Measurements from ENCODE around the gene AFTPH.
A peak's percentile ranks its signal among the peaks of the same experiment; 100 is the strongest.

The AFTPH gene

GRCh38 chr2:64523666-64524603 is at the start of gene AFTPH:
Gene AFTPH (plus strand): TSS chr2:64524328. CDS start chr2:64551475, 27,147 bp downstream.
- peak; percentile 100 for DNase-seq (ENCODE audit: low spot score)
- FAIRE-seq: peak; percentile 98

GRCh38 chr2:64474636-64475035 is 49.5 kb upstream of the AFTPH start:
- FAIRE-seq (no peak), DNase-seq (ENCODE audit: low spot score) (no peak)

GRCh38 chr2:64477037-64477436 is 47.1 kb upstream of the AFTPH start:
- no peak for DNase-seq (ENCODE audit: low spot score)
- no peak for FAIRE-seq

- DNase-seq (ENCODE audit: low spot score): no peak
- no peak for FAIRE-seq
Measured at GRCh38 chr2:64477979-64478378, 46.1 kb upstream of the AFTPH start.

- no peak for FAIRE-seq
- no peak for DNase-seq (ENCODE audit: low spot score)
Measured at GRCh38 chr2:64478502-64479230, 45.5 kb upstream of the AFTPH start.

- no peak for FAIRE-seq
- DNase-seq (ENCODE audit: low spot score): no peak
Measured at GRCh38 chr2:64479259-64480117, 44.6 kb upstream of the AFTPH start.

GRCh38 chr2:64481665-64482064 is 42.5 kb upstream of the AFTPH start:
- DNase-seq (ENCODE audit: low spot score) (no peak), FAIRE-seq (no peak)

GRCh38 chr2:64482243-64482642 is 41.9 kb upstream of the AFTPH start:
- FAIRE-seq: no peak

GRCh38 chr2:64482765-64483504 is 41.2 kb upstream of the AFTPH start:
- peak; percentile 44 for DNase-seq (ENCODE audit: low spot score)
- no peak for FAIRE-seq

More at GRCh38 chr2:64482243-64482642, 41.9 kb upstream of the AFTPH start:
- no peak for DNase-seq (ENCODE audit: low spot score)

GRCh38 chr2:64485331-64485730 is 38.8 kb upstream of the AFTPH start:
- FAIRE-seq (no peak), DNase-seq (ENCODE audit: low spot score) (no peak)

- no peak for DNase-seq (ENCODE audit: low spot score)
- FAIRE-seq: no peak
Measured at GRCh38 chr2:64485961-64486360, 38.2 kb upstream of the AFTPH start.

GRCh38 chr2:64487256-64488049 is 36.7 kb upstream of the AFTPH start:
- DNase-seq (ENCODE audit: low spot score) (no peak), FAIRE-seq (no peak)

GRCh38 chr2:64488050-64488974 is 35.8 kb upstream of the AFTPH start:
- DNase-seq (ENCODE audit: low spot score) (peak; percentile 81), FAIRE-seq (no peak)

- FAIRE-seq (no peak), DNase-seq (ENCODE audit: low spot score) (no peak)
Measured at GRCh38 chr2:64489081-64489751, 34.9 kb upstream of the AFTPH start.

GRCh38 chr2:64491426-64491825 is 32.7 kb upstream of the AFTPH start:
- no peak for DNase-seq (ENCODE audit: low spot score)

GRCh38 chr2:64492272-64492671 is 31.9 kb upstream of the AFTPH start:
- DNase-seq (ENCODE audit: low spot score): no peak
- no peak for FAIRE-seq

More at GRCh38 chr2:64491426-64491825, 32.7 kb upstream of the AFTPH start:
- FAIRE-seq: no peak

- FAIRE-seq: no peak
- DNase-seq (ENCODE audit: low spot score): no peak
Measured at GRCh38 chr2:64492821-64493220, 31.3 kb upstream of the AFTPH start.

- DNase-seq (ENCODE audit: low spot score) (no peak), FAIRE-seq (no peak)
Measured at GRCh38 chr2:64493788-64494187, 30.3 kb upstream of the AFTPH start.

Data from urothelium cell line (cell line).